ENCODE data around the gene ZBTB18. TPM values are rescaled to one million over a fixed set of nuclear protein-coding genes. Genes with fewer than 3 reads are reported as not detected.
A peak's percentile ranks its signal among the peaks of the same experiment; 100 is the strongest.
"Not testable (repeated sequence)": the region's sequence is repeated elsewhere in the genome, so short reads cannot be mapped to it uniquely, and the experiment has no call there.

The ZBTB18 gene
- total RNA-seq, 1 donor from 2014 or later, result 21.3 TPM

DNA sequence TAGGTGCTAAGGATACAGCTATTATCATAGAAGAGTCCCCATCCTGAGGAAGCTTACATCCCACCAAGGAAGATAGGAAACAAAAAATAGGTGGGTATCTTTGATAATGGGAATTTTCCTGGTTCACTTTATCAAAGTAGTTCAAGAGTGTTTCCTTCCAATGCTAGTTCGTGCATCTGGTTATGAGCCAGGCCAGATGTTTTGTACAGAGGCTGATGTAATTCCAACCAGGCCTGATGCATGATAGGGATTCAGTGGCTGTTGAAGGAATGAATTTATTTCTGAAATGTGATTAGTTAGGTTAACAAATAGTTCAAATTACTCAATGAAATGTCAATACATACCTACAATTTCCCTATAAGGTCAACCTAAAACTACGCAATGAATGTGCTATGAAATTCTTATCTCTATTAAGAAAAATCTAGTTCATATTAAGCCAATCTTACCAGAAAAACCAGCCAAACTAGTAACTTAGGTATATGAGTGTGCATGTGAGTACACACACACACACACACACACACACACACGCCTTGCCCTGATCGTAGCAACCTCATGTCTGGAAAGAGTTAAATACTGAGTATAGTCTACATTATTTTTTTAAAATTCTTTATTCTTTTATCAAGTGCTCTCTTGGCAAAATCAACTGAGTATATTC, 9.5 kb upstream of the ZBTB18 start:
- no peak for ATAC-seq
- Histone ChIP-seq H3K4me1 (no peaks in the 10 kb centered on the region), H3K27ac (no peak overlapping the region), H3K27me3 (ENCODE audit: low read depth) (no peaks in the 10 kb centered on the region), H3K36me3 (no peaks in the 10 kb centered on the region), H3K4me3 (no peak overlapping the region), H3K9me3 (no peaks in the 10 kb centered on the region)
- no peak for DNase-seq
- intact Hi-C loops (cut with DNase I), result no loop called here
- TF ChIP-seq, protein P1, sequence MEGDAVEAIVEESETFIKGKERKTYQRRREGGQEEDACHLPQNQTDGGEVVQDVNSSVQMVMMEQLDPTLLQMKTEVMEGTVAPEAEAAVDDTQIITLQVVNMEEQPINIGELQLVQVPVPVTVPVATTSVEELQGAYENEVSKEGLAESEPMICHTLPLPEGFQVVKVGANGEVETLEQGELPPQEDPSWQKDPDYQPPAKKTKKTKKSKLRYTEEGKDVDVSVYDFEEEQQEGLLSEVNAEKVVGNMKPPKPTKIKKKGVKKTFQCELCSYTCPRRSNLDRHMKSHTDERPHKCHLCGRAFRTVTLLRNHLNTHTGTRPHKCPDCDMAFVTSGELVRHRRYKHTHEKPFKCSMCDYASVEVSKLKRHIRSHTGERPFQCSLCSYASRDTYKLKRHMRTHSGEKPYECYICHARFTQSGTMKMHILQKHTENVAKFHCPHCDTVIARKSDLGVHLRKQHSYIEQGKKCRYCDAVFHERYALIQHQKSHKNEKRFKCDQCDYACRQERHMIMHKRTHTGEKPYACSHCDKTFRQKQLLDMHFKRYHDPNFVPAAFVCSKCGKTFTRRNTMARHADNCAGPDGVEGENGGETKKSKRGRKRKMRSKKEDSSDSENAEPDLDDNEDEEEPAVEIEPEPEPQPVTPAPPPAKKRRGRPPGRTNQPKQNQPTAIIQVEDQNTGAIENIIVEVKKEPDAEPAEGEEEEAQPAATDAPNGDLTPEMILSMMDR (IDR thresholded peaks at IDR 0.05), result no peak

DNA sequence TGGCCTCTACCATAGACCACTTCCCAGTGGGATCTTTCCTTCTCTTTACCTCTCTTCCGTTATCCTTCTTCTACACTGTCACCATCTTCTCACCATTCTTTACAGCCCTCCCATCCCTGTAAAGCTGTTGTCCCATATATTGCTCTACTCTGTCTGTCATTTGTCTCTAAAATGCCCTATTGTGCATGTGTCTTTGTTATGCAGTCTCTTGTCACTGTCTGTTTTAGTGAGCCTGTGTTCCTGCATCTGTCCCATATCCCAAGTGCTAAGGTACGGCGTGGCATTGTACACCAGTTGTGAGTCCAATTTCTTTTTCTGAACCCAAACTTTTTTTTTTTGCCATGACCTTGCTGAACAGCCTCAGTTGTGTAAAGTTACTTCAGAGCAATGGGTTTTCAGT, 8.8 kb upstream of the ZBTB18 start:
- Histone ChIP-seq H3K27me3 (ENCODE audit: low read depth) (no peaks in the 10 kb centered on the region), H3K9me3 (no peaks in the 10 kb centered on the region), H3K36me3 (no peaks in the 10 kb centered on the region), H3K27ac (no peak overlapping the region), H3K4me3 (no peak overlapping the region), H3K4me1 (no peaks in the 10 kb centered on the region)
- intact Hi-C loops (cut with DNase I), result no loop called here
- TF ChIP-seq, protein P1 (IDR thresholded peaks at IDR 0.05), result no peak
- no peak for ATAC-seq
- no peak for DNase-seq

DNA sequence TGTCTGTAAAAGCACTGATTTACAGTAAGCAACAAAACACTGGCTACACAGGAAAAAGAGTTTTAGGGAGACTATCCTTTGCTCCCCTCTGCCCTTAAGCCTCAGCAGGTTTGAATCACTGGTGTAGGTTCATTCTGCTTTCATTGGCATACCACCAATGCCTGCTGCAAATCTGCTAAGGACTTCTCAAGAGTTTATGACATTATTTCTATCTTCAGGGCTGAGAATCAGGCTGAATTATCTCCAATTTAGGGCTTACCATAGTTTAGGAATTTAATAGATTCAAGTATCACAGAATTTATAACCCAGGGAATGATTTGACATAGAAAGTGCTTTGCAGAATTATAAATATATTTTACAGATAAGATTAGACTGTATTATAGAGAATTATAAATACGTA, 6.7 kb upstream of the ZBTB18 start:
- Histone ChIP-seq H3K27ac (no peak overlapping the region), H3K36me3 (no peaks in the 10 kb centered on the region), H3K4me1 (no peaks in the 10 kb centered on the region), H3K9me3 (no peaks in the 10 kb centered on the region), H3K4me3 (no peak overlapping the region), H3K27me3 (ENCODE audit: low read depth) (no peaks in the 10 kb centered on the region)
- no peak for DNase-seq
- intact Hi-C loops (cut with DNase I), result no loop called here
- ATAC-seq, result no peak
- TF ChIP-seq, protein P1 (IDR thresholded peaks at IDR 0.05), result no peak

DNA sequence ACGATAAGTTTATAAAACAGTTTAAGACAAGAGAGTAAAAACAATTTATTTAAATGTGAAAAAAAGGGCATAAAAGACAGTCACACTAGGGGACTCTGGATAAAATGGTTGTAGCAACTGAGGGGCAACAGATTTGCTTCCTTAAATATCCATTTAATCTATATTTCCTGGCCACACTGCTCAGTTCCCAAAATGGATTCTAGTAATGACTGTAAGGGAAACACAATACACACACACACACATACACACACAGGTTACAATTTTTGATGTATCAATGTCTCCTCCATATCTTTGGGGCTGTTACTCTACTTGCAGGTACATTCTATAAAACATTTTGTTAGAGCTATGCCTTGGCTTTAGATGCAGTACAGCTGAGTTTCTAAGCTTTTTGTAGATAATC, 4.8 kb upstream of the ZBTB18 start:
- intact Hi-C loops (cut with DNase I); ATAC-seq; H3K27ac ChIP-seq; H3K27me3 ChIP-seq (ENCODE audit: low read depth); DNase-seq; H3K4me3 ChIP-seq; H3K36me3 ChIP-seq; H3K9me3 ChIP-seq: not testable (repeated sequence)
- peaks cover 11% of the 10 kb centered on the region for H3K4me1 ChIP-seq

DNA sequence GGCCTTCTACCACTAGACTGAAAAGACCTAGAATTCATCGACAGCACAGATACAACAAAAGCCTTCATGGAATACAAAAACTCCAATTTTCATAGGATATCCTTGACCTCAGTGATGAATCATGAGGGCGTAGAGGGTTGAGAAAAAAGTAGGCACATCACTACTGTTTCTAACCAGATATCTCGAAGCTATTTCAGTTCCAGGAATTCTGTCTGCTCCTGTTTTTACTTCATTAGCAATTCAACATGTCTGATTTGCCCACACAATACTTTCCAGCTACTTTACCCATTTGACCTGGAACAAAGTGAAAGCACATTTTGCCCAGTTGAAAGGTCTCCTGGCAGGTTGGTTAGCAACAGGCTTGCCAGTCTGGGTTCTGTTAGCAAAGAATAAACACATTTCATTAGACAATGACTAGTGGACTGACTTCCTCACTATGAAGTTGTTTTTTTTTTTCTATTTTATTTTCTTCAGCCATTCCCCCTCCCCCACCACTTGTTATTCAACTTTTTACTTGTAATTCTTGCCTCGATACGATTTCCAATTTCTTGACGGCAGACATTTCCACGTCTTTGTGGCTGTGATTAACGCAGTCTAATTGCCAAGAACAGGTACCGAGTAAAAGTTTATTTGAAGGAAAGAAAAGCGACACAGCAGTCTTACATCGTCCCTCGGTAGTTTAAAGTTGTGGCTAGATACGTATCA, 4.0 kb upstream of the ZBTB18 start:
- Histone ChIP-seq H3K27ac (peak overlapping the region; percentile 98), H3K36me3 (no peaks in the 10 kb centered on the region), H3K27me3 (ENCODE audit: low read depth) (no peaks in the 10 kb centered on the region), H3K9me3 (no peaks in the 10 kb centered on the region), H3K4me1 (peaks cover 19% of the 10 kb centered on the region), H3K4me3 (peak overlapping the region; percentile 74)
- intact Hi-C loops (cut with DNase I), result no loop called here
- TF ChIP-seq, protein P1 (IDR thresholded peaks at IDR 0.05), result no peak
- ATAC-seq (no peak), DNase-seq (no peak)

DNA sequence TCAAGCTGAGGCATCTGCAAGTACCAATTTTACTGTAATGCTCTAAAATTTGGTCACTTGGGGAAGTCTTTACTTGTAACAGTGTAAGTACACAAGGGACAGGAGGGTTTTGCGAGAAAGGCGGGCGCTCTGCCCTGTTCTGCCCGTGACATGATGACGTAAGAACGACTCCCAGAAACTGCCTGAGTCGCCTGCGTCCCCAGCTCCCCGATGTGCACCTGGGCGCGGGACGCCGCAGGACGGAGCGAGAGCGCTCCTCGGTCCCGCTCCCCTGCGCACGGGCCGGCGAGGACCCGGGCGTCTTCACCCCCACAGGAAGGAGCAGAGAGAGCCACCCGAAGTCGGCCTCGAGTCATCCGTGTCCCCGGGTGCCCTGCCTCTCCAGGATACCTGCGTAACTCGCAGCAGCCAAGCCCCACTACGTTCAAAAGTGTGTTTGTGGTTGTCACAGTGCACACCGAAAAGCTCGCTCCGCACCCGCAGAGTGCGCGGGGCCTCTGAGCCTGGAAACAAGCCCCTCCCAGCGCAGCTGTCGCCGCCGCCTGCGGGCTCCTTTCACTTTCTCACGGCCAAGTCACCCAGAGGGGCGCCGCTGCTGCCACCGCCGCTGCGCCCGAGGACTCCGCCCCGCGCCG, 3.3 kb upstream of the ZBTB18 start:
- H3K4me3 ChIP-seq, result peak overlapping the region; percentile 74
- TF ChIP-seq, protein P1 (IDR thresholded peaks at IDR 0.05), result no peak
- peak; percentile 75 to 81 for ATAC-seq
- no peaks in the 10 kb centered on the region for H3K9me3 ChIP-seq
- H3K27me3 ChIP-seq (ENCODE audit: low read depth), result no peaks in the 10 kb centered on the region
- H3K4me1 ChIP-seq, result peaks cover 26% of the 10 kb centered on the region
- peak; percentile 86 for DNase-seq
- H3K27ac ChIP-seq, result peak overlapping the region; percentile 98
- intact Hi-C loops (cut with DNase I), result no loop called here
- no peaks in the 10 kb centered on the region for H3K36me3 ChIP-seq
